Spinal cord (tissue), 4 donors: Measurements from ENCODE around the gene BCL2L14. TPM values are rescaled to one million over a fixed set of nuclear protein-coding genes. Genes with fewer than 3 reads are reported as not detected.

Experiments used
- polyA plus RNA-seq, 2 donors: library from polyadenylated mRNA; unstranded; fragments of 120-200 nt; gene quantifications; one replicate each; pipeline ENCODE4 v1.2.1, GENCODE V29; 2013; ENCODE audit not compliant: insufficient read length in 2 of 2
- total RNA-seq, 2 donors: library from RNA; depleted of rRNA in 1 of 2; stranded (reverse); fragments of 120-200 nt in 1 of 2; fragments of >200 nt in 1 of 2; gene quantifications; one replicate each; pipeline versions ENCODE4 v1.2.3 to v1.2.4, GENCODE V29; 2013 to 2014

Gene BCL2L14
- total and polyA plus RNA-seq, 4 donors = 0.25 to 1.0 TPM; not detected in 2

Other genes with a start within 250 kb of the BCL2L14 start
- 10 to 100 TPM; 54.2 to 63.7 TPM for gene LRP6, start 196.1 kb downstream of the BCL2L14 start, total RNA-seq
- 10 to 100 TPM; 21.5 to 31.9 TPM for gene LRP6, start 196.1 kb downstream of the BCL2L14 start, polyA plus RNA-seq